ENCODE results near the gene EEF1G.
"Not testable (repeated sequence)": the region's sequence is repeated elsewhere in the genome, so short reads cannot be mapped to it uniquely, and the experiment has no call there.

EEF1G gene

GRCh38 chr11:62577046-62577714 lies 3.5 kb upstream of the EEF1G start:
- DNase-seq (ENCODE audit: low read depth in 2 of 2), result no peak

- DNase-seq (ENCODE audit: low read depth in 2 of 2), result no peak
Measured at GRCh38 chr11:62575837-62576236, 2.1 kb upstream of the EEF1G start.

GRCh38 chr11:62575156-62575555 lies 1.5 kb upstream of the EEF1G start:
- DNase-seq (ENCODE audit: low read depth in 2 of 2), result no peak

GRCh38 chr11:62574363-62575071 lies 826 bp upstream of the EEF1G start:
- DNase-seq (ENCODE audit: low read depth in 2 of 2), result no peak

GRCh38 chr11:62573006-62573591 lies 592 bp downstream of the EEF1G start:
- DNase-seq (ENCODE audit: low read depth in 2 of 2), result no peak

GRCh38 chr11:62572431-62572830 lies 1.3 kb downstream of the EEF1G start:
- DNase-seq (ENCODE audit: low read depth in 2 of 2), result no peak

GRCh38 chr11:62571493-62571892 lies 2.2 kb downstream of the EEF1G start:
- not testable (repeated sequence) for DNase-seq (ENCODE audit: low read depth in 2 of 2)

GRCh38 chr11:62570903-62571302 lies 2.8 kb downstream of the EEF1G start:
- DNase-seq (ENCODE audit: low read depth in 2 of 2), result not testable (repeated sequence)

GRCh38 chr11:62569611-62570010 lies 4.1 kb downstream of the EEF1G start:
- DNase-seq (ENCODE audit: low read depth in 2 of 2), result no peak

GRCh38 chr11:62567018-62567633 lies 6.6 kb downstream of the EEF1G start:
- no peak for DNase-seq (ENCODE audit: low read depth in 2 of 2)

GRCh38 chr11:62566247-62566646 lies 7.4 kb downstream of the EEF1G start:
- no peak for DNase-seq (ENCODE audit: low read depth in 2 of 2)

- no peak for DNase-seq (ENCODE audit: low read depth in 2 of 2)
Measured at GRCh38 chr11:62565100-62565802, 8.4 kb downstream of the EEF1G start.

GRCh38 chr11:62561677-62562230 lies 11.9 kb downstream of the EEF1G start:
- DNase-seq (ENCODE audit: low read depth in 2 of 2), result not testable (repeated sequence)

GRCh38 chr11:62560566-62561103 lies 13.1 kb downstream of the EEF1G start:
- DNase-seq (ENCODE audit: low read depth in 2 of 2), result peak; percentile 61 to 74

GRCh38 chr11:62559626-62560025 lies 14.1 kb downstream of the EEF1G start:
- not testable (repeated sequence) for DNase-seq (ENCODE audit: low read depth in 2 of 2)

- no peak for DNase-seq (ENCODE audit: low read depth in 2 of 2)
Measured at GRCh38 chr11:62559204-62559603, 14.5 kb downstream of the EEF1G start.

GRCh38 chr11:62558669-62559068 lies 15.0 kb downstream of the EEF1G start:
- no peak for DNase-seq (ENCODE audit: low read depth in 2 of 2)

- peak in 1 of 2 donors; percentile 53 for DNase-seq (ENCODE audit: low read depth in 2 of 2)
Measured at GRCh38 chr11:62556875-62557631, 16.6 kb downstream of the EEF1G start.

- DNase-seq (ENCODE audit: low read depth in 2 of 2), result peak; percentile 65 to 76
Measured at GRCh38 chr11:62556108-62556874, 17.4 kb downstream of the EEF1G start.
